Neural crest cell (in vitro differentiated cells): ENCODE results near the gene WNK2. TPM values are rescaled to one million over a fixed set of nuclear protein-coding genes. Genes with fewer than 3 reads are reported as not detected.

Source experiments
- DNase-seq: peaks from one replicate; pipeline ENCODE4 v3.0.0; 2021; ENCODE audit warnings: low read depth, mixed read lengths, low spot score
- H3K27ac Mint-ChIP-seq: one replicate; pipeline ENCODE4 v1.8.0; 2021; ENCODE audit warnings: mild to moderate bottlenecking, mixed read lengths; ENCODE audit not compliant: unreplicated experiment
- H3K27me3 Mint-ChIP-seq: 2 replicates; pipeline ENCODE4 v1.8.0; 2021; ENCODE audit warnings: low read depth, mild to moderate bottlenecking, mixed read lengths
- H3K36me3 Mint-ChIP-seq: 2 replicates; pipeline ENCODE4 v1.8.0; 2021; ENCODE audit warnings: low read depth, mild to moderate bottlenecking, mixed read lengths
- H3K4me1 Mint-ChIP-seq: 2 replicates; pipeline ENCODE4 v1.8.0; 2021; ENCODE audit warnings: mixed read lengths
- H3K4me3 Mint-ChIP-seq: one replicate; pipeline ENCODE4 v1.8.0; 2021; ENCODE audit warnings: mild to moderate bottlenecking, mixed read lengths
- H3K9me3 Mint-ChIP-seq: 2 replicates; pipeline ENCODE4 v1.8.0; 2021; ENCODE audit warnings: mixed read lengths
- CTCF ChIP-seq: fragments of 200-600 bp; sonication (generic); conservative IDR thresholded peaks from 2 replicates; pipeline ENCODE4 v1.5.0; 2021; ENCODE audit warnings: antibody characterized with exemption, mild to moderate bottlenecking
- total RNA-seq: library from RNA; stranded (reverse); gene quantifications from 2 replicates; pipeline ENCODE4 v1.2.1, GENCODE V29; 2021

Gene WNK2
- total RNA-seq, 1 donor from 2014 or later: 27.8 TPM

- Mint-ChIP-seq H3K4me1 (peaks cover 6% of the 10 kb centered on the region), H3K36me3 (no peaks in the 10 kb centered on the region), H3K4me3 (no peak overlapping the region), H3K27me3 (no peaks in the 10 kb centered on the region), H3K27ac (no peak overlapping the region), H3K9me3 (no peaks in the 10 kb centered on the region)
- TF ChIP-seq CTCF: no peak
- no peak for DNase-seq
Measured at GRCh38 chr9:93299418-93300174, 115.7 kb downstream of the WNK2 start.

GRCh38 chr9:93300175-93300572 is 116.2 kb downstream of the WNK2 start:
- Mint-ChIP-seq H3K4me3 (no peak overlapping the region), H3K27ac (no peak overlapping the region), H3K9me3 (no peaks in the 10 kb centered on the region), H3K36me3 (no peaks in the 10 kb centered on the region), H3K27me3 (no peaks in the 10 kb centered on the region), H3K4me1 (peaks cover 6% of the 10 kb centered on the region)
- TF ChIP-seq CTCF: no peak
- no peak for DNase-seq

DNA sequence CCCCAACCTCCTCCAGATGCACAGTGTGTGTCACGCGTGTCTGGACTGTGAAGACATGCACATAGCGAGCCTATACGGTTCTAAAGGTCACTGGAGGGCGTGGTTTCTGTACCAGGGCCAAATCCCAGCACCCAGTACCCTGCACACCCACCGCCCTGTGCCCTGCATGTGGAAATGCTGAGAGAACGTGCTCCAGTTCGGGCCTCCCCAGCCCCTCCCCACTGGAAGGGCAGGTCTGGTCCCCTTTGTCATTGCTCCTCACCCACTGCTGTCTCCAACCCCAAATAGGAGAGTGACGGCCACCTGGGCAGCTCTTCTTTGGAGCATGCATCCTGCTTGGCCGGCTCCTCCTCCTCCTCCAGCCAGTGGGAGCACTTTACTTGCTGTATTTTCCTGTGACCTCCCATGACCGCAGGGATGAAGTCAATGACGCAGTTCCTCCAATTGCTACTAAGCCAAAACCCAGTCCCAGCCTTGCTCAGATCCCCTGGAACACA is 116.7 kb downstream of the WNK2 start:
- H3K4me1 Mint-ChIP-seq: peaks cover 6% of the 10 kb centered on the region
- no peak overlapping the region for H3K27ac Mint-ChIP-seq
- H3K27me3 Mint-ChIP-seq: no peaks in the 10 kb centered on the region
- no peak for TF ChIP-seq CTCF
- H3K9me3 Mint-ChIP-seq: no peaks in the 10 kb centered on the region
- DNase-seq: no peak
- no peak overlapping the region for H3K4me3 Mint-ChIP-seq
- no peaks in the 10 kb centered on the region for H3K36me3 Mint-ChIP-seq

GRCh38 chr9:93301291-93301811 is 117.4 kb downstream of the WNK2 start:
- Mint-ChIP-seq H3K4me1 (peaks cover 6% of the 10 kb centered on the region), H3K27me3 (no peaks in the 10 kb centered on the region), H3K36me3 (no peaks in the 10 kb centered on the region), H3K4me3 (no peak overlapping the region), H3K9me3 (no peaks in the 10 kb centered on the region), H3K27ac (no peak overlapping the region)
- TF ChIP-seq CTCF: no peak
- DNase-seq: no peak

GRCh38 chr9:93301911-93302541 is 118.1 kb downstream of the WNK2 start:
- Mint-ChIP-seq H3K36me3 (no peaks in the 10 kb centered on the region), H3K9me3 (no peaks in the 10 kb centered on the region), H3K27me3 (no peaks in the 10 kb centered on the region), H3K27ac (peak overlapping the region; percentile 12), H3K4me3 (no peak overlapping the region), H3K4me1 (peaks cover 6% of the 10 kb centered on the region)
- no peak for TF ChIP-seq CTCF
- DNase-seq: no peak
